ENCODE measurements around the gene PCBP3. TPM values are rescaled to one million over a fixed set of nuclear protein-coding genes. Genes with fewer than 3 reads are reported as not detected.
"Not testable (repeated sequence)": the region's sequence is repeated elsewhere in the genome, so short reads cannot be mapped to it uniquely, and the experiment has no call there.

Gene PCBP3
- total RNA-seq, 1 donor from 2014 or later, result 11.8 TPM

GRCh38 chr21:45709173-45709572 is 65.6 kb downstream of the PCBP3 start:
- no peaks in the 10 kb centered on the region for H3K27me3 Mint-ChIP-seq (ENCODE audit: low read depth)
- DNase-seq (ENCODE audit: low spot score), result no peak
- H3K27ac Mint-ChIP-seq (ENCODE audit: unreplicated experiment), result no peak overlapping the region

GRCh38 chr21:45709696-45710268 is 66.3 kb downstream of the PCBP3 start:
- TF ChIP-seq CTCF (IDR thresholded peaks at IDR 0.05), result no peak
- no peak overlapping the region for H3K4me3 Mint-ChIP-seq (ENCODE audit: unreplicated experiment)
- H3K36me3 Mint-ChIP-seq (ENCODE audit: low read depth), result peaks cover 2% of the 10 kb centered on the region
- no peak for DNase-seq (ENCODE audit: low spot score)
- H3K27ac Mint-ChIP-seq (ENCODE audit: unreplicated experiment), result no peak overlapping the region
- H3K27me3 Mint-ChIP-seq (ENCODE audit: low read depth), result no peaks in the 10 kb centered on the region
- H3K9me3 Mint-ChIP-seq (ENCODE audit: low read depth), result peaks cover 14% of the 10 kb centered on the region
- H3K4me1 Mint-ChIP-seq (ENCODE audit: low read depth), result no peaks in the 10 kb centered on the region

More at GRCh38 chr21:45709173-45709572, 65.6 kb downstream of the PCBP3 start:
- no peaks in the 10 kb centered on the region for H3K4me1 Mint-ChIP-seq (ENCODE audit: low read depth)
- no peak overlapping the region for H3K4me3 Mint-ChIP-seq (ENCODE audit: unreplicated experiment)
- H3K36me3 Mint-ChIP-seq (ENCODE audit: low read depth), result peaks cover 2% of the 10 kb centered on the region
- H3K9me3 Mint-ChIP-seq (ENCODE audit: low read depth), result peaks cover 14% of the 10 kb centered on the region
- no peak for TF ChIP-seq CTCF (IDR thresholded peaks at IDR 0.05)

- not testable (repeated sequence) for H3K36me3 Mint-ChIP-seq (ENCODE audit: low read depth); H3K4me1 Mint-ChIP-seq (ENCODE audit: low read depth); H3K4me3 Mint-ChIP-seq (ENCODE audit: unreplicated experiment); H3K27me3 Mint-ChIP-seq (ENCODE audit: low read depth); DNase-seq (ENCODE audit: low spot score); H3K27ac Mint-ChIP-seq (ENCODE audit: unreplicated experiment)
- peaks cover 14% of the 10 kb centered on the region for H3K9me3 Mint-ChIP-seq (ENCODE audit: low read depth)
Measured at GRCh38 chr21:45710306-45710705, 66.8 kb downstream of the PCBP3 start.

GRCh38 chr21:45713613-45714012 is 70.1 kb downstream of the PCBP3 start:
- peaks cover 22% of the 10 kb centered on the region for H3K9me3 Mint-ChIP-seq (ENCODE audit: low read depth)
- no peak for DNase-seq (ENCODE audit: low spot score)
- H3K36me3 Mint-ChIP-seq (ENCODE audit: low read depth), result peaks cover 7% of the 10 kb centered on the region
- H3K4me3 Mint-ChIP-seq (ENCODE audit: unreplicated experiment), result no peak overlapping the region
- peaks cover 6% of the 10 kb centered on the region for H3K27me3 Mint-ChIP-seq (ENCODE audit: low read depth)
- no peaks in the 10 kb centered on the region for H3K4me1 Mint-ChIP-seq (ENCODE audit: low read depth)
- no peak for TF ChIP-seq CTCF (IDR thresholded peaks at IDR 0.05)
- no peak overlapping the region for H3K27ac Mint-ChIP-seq (ENCODE audit: unreplicated experiment)

GRCh38 chr21:45715441-45715840 is 71.9 kb downstream of the PCBP3 start:
- no peak overlapping the region for H3K27ac Mint-ChIP-seq (ENCODE audit: unreplicated experiment)
- no peak for DNase-seq (ENCODE audit: low spot score)
- peaks cover 6% of the 10 kb centered on the region for H3K27me3 Mint-ChIP-seq (ENCODE audit: low read depth)
- peaks cover 7% of the 10 kb centered on the region for H3K36me3 Mint-ChIP-seq (ENCODE audit: low read depth)
- no peaks in the 10 kb centered on the region for H3K4me1 Mint-ChIP-seq (ENCODE audit: low read depth)
- H3K4me3 Mint-ChIP-seq (ENCODE audit: unreplicated experiment), result no peak overlapping the region
- TF ChIP-seq CTCF (IDR thresholded peaks at IDR 0.05), result no peak
- peaks cover 22% of the 10 kb centered on the region for H3K9me3 Mint-ChIP-seq (ENCODE audit: low read depth)

GRCh38 chr21:45718413-45718812 is 74.9 kb downstream of the PCBP3 start:
- H3K4me1 Mint-ChIP-seq (ENCODE audit: low read depth), result no peaks in the 10 kb centered on the region
- TF ChIP-seq CTCF (IDR thresholded peaks at IDR 0.05), result no peak
- peaks cover 6% of the 10 kb centered on the region for H3K27me3 Mint-ChIP-seq (ENCODE audit: low read depth)
- H3K27ac Mint-ChIP-seq (ENCODE audit: unreplicated experiment), result no peak overlapping the region
- peaks cover 4% of the 10 kb centered on the region for H3K36me3 Mint-ChIP-seq (ENCODE audit: low read depth)
- H3K4me3 Mint-ChIP-seq (ENCODE audit: unreplicated experiment), result no peak overlapping the region
- DNase-seq (ENCODE audit: low spot score), result no peak
- H3K9me3 Mint-ChIP-seq (ENCODE audit: low read depth), result peaks cover 9% of the 10 kb centered on the region

Data from chondrocyte (in vitro differentiated cells).